OCI-M2 (cell line): ENCODE data around the gene SLC29A4.
"Not testable (repeated sequence)": the region's sequence is repeated elsewhere in the genome, so short reads cannot be mapped to it uniquely, and the experiment has no call there.

Experiments used
- DNase-seq: peaks from one replicate; lab custom pipeline; 2025; ENCODE audit not compliant: unreplicated experiment; lab: John Stamatoyannopoulos, UW

SLC29A4 gene

GRCh38 chr7:5273831-5274405 lies 8.8 kb upstream of the SLC29A4 start:
- not testable (repeated sequence) for DNase-seq

- no peak for DNase-seq
Observed at GRCh38 chr7:5274441-5274840, 8.3 kb upstream of the SLC29A4 start.

DNA sequence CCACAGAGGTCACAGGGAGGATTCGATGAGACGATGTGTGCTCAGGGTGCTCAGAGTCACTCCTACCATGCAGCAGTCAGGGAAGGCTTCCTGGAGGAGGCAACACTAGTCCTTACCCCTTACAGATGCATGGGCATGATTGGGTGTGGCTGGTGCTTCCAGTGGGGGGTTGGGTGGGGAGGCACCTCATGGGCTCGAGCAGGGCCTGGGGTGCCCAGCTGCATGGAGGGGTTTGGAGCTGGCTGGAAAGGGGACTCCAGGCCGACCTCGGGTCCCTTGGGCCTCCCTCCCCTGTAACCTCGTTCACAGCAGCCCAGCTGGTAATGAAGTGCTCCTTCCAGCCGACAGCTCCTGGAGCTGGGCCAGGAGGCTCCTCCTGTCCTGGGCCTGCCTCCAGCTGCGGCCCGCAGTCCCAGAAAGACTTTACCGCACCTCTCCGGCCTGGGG lies 7.7 kb upstream of the SLC29A4 start:
- not testable (repeated sequence) for DNase-seq

- DNase-seq = not testable (repeated sequence)
Observed at GRCh38 chr7:5275510-5275909, 7.2 kb upstream of the SLC29A4 start.

- DNase-seq = not testable (repeated sequence)
Observed at GRCh38 chr7:5276123-5276522, 6.6 kb upstream of the SLC29A4 start.

DNA sequence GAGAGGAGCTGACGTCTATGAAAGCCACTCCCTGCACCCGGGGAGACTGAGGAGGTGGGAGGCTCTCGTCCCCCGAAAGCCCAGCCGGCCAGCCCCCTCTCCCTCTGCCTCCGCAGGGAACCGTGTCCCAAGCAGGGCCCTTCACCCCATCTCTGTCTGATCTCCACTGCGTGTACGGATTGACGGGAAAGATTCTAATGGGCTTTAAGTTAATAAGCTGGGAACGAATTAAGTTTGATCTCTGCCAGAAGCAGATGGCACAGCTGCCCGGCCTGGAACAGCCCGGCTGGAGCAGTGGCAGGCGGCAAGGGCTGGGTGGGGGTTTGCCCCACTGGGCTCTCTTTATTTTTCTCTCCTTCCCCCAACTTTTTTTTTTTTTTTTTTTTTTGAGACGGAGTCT lies 6.1 kb upstream of the SLC29A4 start:
- no peak for DNase-seq

GRCh38 chr7:5278766-5279165 lies 4.0 kb upstream of the SLC29A4 start:
- DNase-seq = no peak

- DNase-seq = no peak
Observed at GRCh38 chr7:5279734-5280133, 3.0 kb upstream of the SLC29A4 start.

DNA sequence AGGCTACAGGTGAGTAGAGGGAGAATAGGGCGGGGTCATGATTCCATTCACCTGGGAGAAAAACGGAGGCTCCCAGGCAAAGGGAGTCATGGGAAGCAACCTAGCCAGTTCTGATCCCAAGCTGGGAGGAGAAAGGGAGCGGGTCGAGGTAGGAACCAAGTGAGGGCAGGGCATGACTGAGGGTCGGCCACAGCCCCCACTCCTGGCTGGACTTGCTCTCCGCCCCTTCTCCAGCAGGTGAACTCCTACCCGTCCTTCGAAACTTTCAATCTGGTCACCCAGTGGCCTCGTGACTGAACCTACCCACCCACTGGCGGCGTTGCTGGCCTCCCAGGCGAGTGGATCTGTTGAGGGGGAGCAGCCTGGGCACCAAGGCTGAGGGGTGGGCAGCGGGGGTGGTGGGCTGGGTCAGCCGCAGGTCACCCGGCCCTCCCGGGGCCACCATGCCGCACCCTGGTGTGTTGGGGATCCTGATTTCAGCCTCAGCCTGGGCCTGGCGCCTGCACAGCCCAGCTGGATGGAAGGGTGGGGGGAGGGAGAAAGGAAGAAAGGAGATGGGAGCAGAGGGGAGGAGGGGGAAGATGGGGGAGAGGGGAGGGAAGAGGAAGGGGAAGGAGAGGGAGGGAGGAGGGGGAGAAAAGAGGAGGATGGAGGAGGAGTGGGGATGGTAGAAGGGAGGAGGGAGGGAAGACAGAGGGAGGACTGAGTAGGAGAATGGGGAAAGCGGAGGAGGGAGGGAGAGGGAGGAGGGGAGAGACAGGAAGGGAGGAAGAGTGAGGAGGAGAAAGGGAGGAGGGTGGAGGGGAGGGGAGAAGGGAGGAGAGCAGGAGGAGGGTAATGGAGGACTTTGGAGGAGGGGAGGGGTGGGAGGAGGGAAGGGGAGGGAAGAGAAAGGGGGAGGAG lies 894 bp upstream of the SLC29A4 start:
- not testable (repeated sequence) for DNase-seq

DNA sequence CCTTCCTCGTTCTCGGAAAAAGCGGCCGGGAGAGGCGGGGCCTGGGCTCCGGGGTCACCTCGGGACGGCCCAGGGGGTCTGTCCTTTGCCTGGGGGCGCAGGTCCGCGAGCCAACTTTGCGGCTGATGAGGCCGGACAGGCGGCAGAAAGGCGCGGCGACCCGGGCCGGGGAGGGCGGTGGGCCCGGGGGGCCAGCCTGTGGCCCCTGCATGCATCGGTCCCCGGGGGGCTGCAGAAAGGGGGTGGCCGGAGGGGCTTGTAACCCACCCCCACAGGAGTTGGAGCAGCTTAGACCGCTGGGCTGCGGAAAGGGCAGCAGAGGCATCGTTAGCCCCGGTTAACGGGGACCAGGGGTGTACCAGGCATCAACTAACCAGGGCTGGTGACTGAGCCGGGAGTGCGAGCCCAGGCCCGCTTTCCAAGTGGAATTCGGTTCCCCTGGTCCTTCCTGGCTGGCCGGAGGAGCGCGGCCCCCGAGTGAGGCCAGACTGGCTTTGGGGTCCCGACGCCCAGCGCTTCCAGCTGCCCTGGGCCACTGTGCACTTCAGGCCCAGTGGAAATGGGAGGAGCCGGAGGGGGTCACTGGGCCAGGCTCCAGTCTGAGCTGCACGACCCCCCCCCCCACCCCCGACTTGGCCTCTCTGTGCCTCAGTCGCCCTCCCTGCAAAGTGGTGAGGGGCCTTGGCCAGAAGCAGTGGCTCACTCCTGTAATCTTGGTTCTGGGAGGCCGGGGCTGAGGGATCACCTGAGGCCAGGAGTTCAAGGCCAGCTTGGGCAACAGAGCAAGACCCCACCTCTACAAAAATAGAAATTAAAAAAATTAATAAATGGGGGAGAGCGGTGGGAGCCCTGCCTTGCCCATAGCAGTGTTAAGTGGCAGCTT lies 919 bp downstream of the SLC29A4 start:
- DNase-seq = no peak

DNA sequence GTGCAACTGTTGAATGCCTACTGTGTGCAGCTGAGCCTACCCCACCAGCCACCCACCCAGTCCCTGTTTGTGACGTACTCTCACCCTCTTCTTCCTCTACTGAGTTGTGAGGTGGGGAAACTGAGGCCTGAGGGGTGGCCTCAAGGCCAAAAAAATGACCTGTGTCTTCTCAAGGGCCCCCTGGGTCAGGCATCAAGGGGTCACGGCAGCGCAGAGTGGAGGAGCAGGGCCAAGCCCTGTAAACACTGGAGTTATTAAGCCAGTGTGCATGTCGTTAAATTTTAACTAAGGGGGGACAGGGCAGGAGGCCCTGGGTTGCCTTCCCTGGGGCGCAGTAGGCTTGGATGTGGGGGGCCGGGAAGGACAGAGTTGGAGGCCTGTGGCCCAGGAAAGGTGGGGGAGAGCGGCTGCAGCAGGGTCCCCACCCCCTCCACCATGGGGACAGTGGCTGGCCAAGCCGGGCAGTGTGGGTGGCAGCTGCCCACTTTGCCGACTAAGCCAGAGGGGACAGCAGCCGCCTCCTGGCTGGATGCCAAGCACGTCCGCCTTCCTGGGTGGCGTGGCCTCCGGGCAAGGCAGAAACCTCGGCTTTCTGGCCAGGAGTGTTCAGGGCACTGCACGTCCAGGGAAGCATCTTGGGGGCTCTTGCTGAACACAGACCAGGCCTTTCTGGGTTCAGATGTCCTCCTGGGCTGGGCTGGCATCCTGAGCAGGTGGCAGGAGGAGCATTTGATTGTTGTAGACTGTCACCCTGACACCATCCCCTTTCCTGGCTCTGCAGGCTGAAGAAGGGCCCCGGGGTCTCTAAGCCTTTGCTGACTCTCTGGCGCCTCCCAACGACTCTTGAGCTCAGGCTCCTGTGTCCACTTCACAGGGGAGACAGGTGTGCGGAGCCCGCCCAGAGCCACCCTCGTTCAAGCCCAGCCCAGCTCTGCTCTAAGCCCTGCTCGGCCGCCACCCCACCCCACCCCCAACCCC lies 1.9 kb downstream of the SLC29A4 start:
- no peak for DNase-seq

- no peak for DNase-seq
Observed at GRCh38 chr7:5286933-5287332, 4.2 kb downstream of the SLC29A4 start.

- not testable (repeated sequence) for DNase-seq
Observed at GRCh38 chr7:5287373-5287772, 4.6 kb downstream of the SLC29A4 start.

DNA sequence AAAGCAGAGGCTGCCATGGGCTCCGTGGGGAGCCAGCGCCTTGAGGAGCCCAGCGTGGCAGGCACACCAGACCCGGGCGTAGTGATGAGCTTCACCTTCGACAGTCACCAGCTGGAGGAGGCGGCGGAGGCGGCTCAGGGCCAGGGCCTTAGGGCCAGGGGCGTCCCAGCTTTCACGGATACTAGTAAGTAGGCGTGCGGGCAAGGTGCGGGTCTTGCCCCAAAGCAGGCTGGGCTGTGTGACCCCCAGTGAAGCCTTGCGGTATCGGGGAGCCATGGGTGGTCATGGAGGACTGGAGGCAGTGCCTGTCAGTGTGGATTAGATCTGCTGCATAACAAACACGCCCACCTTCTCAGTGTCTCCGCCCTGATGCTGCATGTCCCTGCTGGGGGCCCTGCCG lies 5.1 kb downstream of the SLC29A4 start:
- no peak for DNase-seq

GRCh38 chr7:5288560-5288959 lies 5.8 kb downstream of the SLC29A4 start:
- not testable (repeated sequence) for DNase-seq

DNA sequence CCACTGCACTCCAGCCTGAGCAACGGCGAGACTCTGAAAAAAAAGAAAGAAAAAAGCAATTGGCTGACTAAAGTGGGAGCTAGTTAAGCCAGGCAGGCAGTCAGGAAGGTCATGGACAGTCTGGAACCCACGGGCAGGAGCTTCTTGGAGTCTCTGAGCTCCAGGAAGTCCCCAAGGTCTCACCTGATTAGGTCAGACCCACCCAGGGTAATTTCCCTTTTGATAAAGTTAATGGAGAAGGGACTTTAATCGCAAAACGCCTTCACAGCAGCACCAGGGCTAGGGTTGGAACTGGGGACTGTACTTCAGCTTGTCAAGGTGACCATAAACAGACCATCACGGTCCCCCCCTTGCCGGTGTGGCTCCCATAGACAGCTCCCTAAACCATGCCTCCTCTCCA lies 6.6 kb downstream of the SLC29A4 start:
- no peak for DNase-seq

DNA sequence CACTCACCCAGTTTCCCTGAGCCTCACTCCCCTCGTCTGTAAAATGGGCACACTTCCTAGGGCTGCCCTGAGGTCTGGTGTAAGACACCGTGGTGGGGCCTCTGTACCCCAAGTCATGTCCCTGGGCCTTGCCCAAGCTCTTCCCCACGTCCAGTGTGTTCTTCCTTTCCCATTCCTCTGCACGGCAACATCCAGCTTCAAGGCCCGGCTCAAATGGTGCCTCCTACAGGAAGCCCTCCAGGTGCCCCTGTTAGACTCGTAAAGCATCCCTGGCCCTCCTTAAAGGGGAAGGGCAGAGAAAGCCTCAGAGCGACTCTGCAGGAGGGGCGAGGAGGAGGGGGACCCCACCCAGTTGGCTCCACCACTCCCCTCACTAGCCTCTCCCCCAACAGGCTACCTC lies 8.6 kb downstream of the SLC29A4 start:
- DNase-seq = no peak

GRCh38 chr7:5291711-5292335 lies 9.1 kb downstream of the SLC29A4 start:
- DNase-seq = not testable (repeated sequence)

GRCh38 chr7:5294169-5294987 lies 11.6 kb downstream of the SLC29A4 start:
- no peak for DNase-seq
